Measurements from ENCODE around the gene RLN3. TPM values are rescaled to one million over a fixed set of nuclear protein-coding genes. Genes with fewer than 3 reads are reported as not detected.

The RLN3 gene
- total and polyA plus RNA-seq, 9 of the 15 experiments (the other 6 are each of a cell fraction or from before 2014, with no cell fraction given) = 0.31 to 1.2 (median 0.71) TPM; not detected in 6

DNA sequence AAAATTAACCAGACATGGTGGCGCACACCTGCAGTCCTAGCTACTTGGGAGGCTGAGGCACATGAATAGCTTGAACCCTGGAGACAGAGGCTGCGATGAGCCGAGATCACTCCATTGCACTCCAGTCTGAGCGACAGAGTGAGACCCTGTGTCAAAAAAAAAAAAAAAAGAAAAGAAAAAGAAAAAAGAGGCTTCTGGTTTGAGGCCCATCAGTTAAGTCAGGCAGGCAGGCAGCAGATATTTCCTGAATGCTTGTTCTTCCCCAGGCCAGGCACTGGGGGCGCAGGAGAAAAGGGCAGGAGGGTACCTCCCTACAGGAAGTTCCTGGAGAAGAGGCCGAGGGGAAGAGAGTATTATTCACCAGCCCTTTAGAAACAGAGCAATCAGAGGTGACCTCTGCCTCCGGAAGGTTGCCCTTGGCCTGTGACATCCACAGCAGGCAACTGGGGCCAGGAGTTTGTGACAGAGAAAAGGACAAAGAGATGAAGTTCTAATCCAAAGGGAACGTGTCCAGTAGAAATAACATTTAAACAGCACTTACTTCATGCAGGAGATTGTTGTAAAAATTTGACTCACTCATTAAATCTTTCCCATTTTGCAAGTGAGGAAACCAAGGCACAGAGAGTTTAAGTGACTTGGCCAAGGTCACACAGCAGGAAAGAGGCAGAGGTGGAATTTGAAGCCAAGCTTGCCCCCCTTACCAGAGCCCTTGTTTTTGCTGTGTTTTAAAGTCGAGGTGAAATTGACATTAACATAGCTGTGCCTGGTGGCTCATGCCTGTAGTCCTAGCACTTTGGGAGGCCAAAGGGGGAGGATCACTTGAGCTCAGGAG is 4.3 kb upstream of the RLN3 start (continued):
- TF ChIP-seq, protein P1, sequence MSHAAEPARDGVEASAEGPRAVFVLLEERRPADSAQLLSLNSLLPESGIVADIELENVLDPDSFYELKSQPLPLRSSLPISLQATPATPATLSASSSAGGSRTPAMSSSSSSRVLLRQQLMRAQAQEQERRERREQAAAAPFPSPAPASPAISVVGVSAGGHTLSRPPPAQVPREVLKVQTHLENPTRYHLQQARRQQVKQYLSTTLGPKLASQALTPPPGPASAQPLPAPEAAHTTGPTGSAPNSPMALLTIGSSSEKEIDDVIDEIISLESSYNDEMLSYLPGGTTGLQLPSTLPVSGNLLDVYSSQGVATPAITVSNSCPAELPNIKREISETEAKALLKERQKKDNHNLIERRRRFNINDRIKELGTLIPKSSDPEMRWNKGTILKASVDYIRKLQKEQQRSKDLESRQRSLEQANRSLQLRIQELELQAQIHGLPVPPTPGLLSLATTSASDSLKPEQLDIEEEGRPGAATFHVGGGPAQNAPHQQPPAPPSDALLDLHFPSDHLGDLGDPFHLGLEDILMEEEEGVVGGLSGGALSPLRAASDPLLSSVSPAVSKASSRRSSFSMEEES (CRISPR knock-in tag; IDR thresholded peaks at IDR 0.05) = no peak
- no peak for TF ChIP-seq RUNX1 (IDR thresholded peaks at IDR 0.05; ENCODE audit: low read depth)
- no peak for TF ChIP-seq EHMT2 (IDR thresholded peaks at IDR 0.05)
- TF ChIP-seq ZNF24 (IDR thresholded peaks at IDR 0.05) = 0 out of 2 replicates have a peak, but pooled peaks have one; percentile 9
- TF ChIP-seq PBX2 (CRISPR knock-in tag; IDR thresholded peaks at IDR 0.05; ENCODE audit: low read depth) = no peak
- no peak for TF ChIP-seq PBX2 (tag; conservative IDR thresholded peaks at IDR 0.05; ENCODE audit: low read depth)
- no peak for TF ChIP-seq ZNF324 (CRISPR knock-in tag; IDR thresholded peaks at IDR 0.05)
- no peak for TF ChIP-seq CAMTA2 (CRISPR knock-in tag; conservative IDR thresholded peaks at IDR 0.05)
- no peak for TF ChIP-seq MBD2 (IDR thresholded peaks at IDR 0.05; ENCODE audit: borderline replicate concordance, low read depth)
- no peak for TF ChIP-seq MAFK (IDR thresholded peaks at IDR 0.05; ENCODE audit: low read length)
- TF ChIP-seq, protein P2, sequence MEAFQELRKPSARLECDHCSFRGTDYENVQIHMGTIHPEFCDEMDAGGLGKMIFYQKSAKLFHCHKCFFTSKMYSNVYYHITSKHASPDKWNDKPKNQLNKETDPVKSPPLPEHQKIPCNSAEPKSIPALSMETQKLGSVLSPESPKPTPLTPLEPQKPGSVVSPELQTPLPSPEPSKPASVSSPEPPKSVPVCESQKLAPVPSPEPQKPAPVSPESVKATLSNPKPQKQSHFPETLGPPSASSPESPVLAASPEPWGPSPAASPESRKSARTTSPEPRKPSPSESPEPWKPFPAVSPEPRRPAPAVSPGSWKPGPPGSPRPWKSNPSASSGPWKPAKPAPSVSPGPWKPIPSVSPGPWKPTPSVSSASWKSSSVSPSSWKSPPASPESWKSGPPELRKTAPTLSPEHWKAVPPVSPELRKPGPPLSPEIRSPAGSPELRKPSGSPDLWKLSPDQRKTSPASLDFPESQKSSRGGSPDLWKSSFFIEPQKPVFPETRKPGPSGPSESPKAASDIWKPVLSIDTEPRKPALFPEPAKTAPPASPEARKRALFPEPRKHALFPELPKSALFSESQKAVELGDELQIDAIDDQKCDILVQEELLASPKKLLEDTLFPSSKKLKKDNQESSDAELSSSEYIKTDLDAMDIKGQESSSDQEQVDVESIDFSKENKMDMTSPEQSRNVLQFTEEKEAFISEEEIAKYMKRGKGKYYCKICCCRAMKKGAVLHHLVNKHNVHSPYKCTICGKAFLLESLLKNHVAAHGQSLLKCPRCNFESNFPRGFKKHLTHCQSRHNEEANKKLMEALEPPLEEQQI (IDR thresholded peaks at IDR 0.05) = no peak
- TF ChIP-seq GTF2A2 (tag; IDR thresholded peaks at IDR 0.05) = no peak
- TF ChIP-seq PHF8 (IDR thresholded peaks at IDR 0.05; ENCODE audit: borderline replicate concordance, low read length) = no peak; the same call in 1 of the 2 replicates
- TF ChIP-seq CTCFL (IDR thresholded peaks at IDR 0.05; ENCODE audit: borderline replicate concordance, insufficient read depth, low read depth, low read length, poor library complexity, severe bottlenecking) = no peak
- no peak for TF ChIP-seq TAF9B (IDR thresholded peaks at IDR 0.05; ENCODE audit: partially characterized antibody)
- no peak for TF ChIP-seq ELF2 (CRISPR knock-in tag; IDR thresholded peaks at IDR 0.05)
- TF ChIP-seq FOS (IDR thresholded peaks at IDR 0.05; ENCODE audit: extremely low read depth, insufficient read length) = no peak

Data from K562 (cell line).